A549 treated with Hydrocortisone at 1 μM for 4 hours (cell line): ENCODE results near the gene KRTAP4-11. TPM values are rescaled to one million over a fixed set of nuclear protein-coding genes. Genes with fewer than 3 reads are reported as not detected.

Experiments used
- total RNA-seq: library from RNA; stranded (reverse); fragments of 200-300 nt; extraction: Qiagen RNA extraction; gene quantifications from 5 replicates; pipeline ENCODE4 v1.2.3, GENCODE V29; 2022

Gene KRTAP4-11
- total RNA-seq, result not detected in 5 replicates

DNA sequence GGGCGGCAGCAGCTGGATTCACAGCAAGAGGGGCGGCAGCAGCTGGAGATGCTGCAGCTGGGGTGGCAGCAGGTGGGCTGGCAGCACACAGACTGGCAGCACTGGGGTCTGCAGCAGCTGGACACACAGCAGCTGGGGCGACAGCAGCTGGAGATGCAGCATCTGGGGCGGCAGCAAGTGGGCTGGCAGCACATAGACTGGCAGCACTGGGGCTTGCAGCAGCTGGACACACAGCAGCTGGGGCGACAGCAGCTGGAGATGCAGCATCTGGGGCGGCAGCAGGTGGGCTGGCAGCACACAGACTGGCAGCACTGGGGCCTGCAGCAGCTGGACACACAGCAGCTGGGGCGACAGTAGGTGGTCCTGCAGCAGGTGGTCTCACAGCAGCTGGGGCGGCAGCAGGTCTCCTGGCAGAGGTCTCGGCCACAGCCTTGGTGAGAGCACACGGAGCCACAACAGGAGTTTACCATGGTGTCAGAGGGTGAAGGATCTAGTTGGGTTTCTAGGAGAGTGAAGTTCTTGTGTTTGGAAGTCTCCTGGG lies at the start of gene KRTAP4-11:
KRTAP4-11 (minus strand) TSS at position 528 of the 541 bp plus-strand sequence; CDS start at position 470, 58 bp downstream.

GRCh38 chr17:41160648-41161047 lies 42.5 kb upstream of the KRTAP4-11 start, which contains the start of gene KRTAP4-4:
TSS of gene KRTAP4-4 (minus strand) at chr17:41160748. CDS start at chr17:41160691, 57 bp downstream.

DNA sequence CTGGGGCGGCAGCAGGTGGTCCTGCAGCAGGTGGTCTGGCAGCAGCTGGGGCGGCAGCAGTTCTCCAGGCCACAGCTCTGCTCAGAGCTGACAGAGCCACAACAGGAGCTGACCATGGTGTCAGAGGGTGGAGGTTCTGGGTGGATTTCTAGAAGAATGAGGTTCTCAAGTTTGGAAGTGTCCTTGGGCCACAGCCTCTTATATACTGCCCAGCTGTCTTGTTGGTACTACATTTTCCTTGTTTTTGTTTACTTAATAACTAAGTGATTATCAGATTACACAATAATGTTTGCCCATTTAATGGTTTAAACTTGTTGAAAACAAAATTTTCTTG lies 31.4 kb upstream of the KRTAP4-11 start, which contains the start of gene KRTAP4-5:
KRTAP4-5 (minus strand) TSS at position 174 of the 334 bp plus-strand sequence; CDS start at position 116, 58 bp downstream.

GRCh38 chr17:41140360-41141131 lies 22.4 kb upstream of the KRTAP4-11 start, which contains the start of gene KRTAP4-6:
TSS of gene KRTAP4-6 (minus strand) at chr17:41140544. CDS start at chr17:41140487, 57 bp downstream.

GRCh38 chr17:41123991-41124371 lies 5.8 kb upstream of the KRTAP4-11 start, which contains the start of gene KRTAP4-12:
TSS of gene KRTAP4-12 (minus strand) at chr17:41124182. CDS start at chr17:41124122, 60 bp downstream.

GRCh38 chr17:41105347-41105746 lies 12.8 kb downstream of the KRTAP4-11 start, which contains the start of gene KRTAP4-9:
TSS of gene KRTAP4-9 (plus strand) at chr17:41105389. CDS start at chr17:41105389, 0 bp downstream.

GRCh38 chr17:41101586-41102259 lies 16.4 kb downstream of the KRTAP4-11 start, which contains the start of gene KRTAP4-16:
TSS of gene KRTAP4-16 (minus strand) at chr17:41102209. CDS start at chr17:41102209, 0 bp downstream.

GRCh38 chr17:41098042-41098441 lies 20.1 kb downstream of the KRTAP4-11 start, which contains the start of gene KRTAP4-8:
TSS of gene KRTAP4-8 (minus strand) at chr17:41098142. CDS start at chr17:41098084, 58 bp downstream.

DNA sequence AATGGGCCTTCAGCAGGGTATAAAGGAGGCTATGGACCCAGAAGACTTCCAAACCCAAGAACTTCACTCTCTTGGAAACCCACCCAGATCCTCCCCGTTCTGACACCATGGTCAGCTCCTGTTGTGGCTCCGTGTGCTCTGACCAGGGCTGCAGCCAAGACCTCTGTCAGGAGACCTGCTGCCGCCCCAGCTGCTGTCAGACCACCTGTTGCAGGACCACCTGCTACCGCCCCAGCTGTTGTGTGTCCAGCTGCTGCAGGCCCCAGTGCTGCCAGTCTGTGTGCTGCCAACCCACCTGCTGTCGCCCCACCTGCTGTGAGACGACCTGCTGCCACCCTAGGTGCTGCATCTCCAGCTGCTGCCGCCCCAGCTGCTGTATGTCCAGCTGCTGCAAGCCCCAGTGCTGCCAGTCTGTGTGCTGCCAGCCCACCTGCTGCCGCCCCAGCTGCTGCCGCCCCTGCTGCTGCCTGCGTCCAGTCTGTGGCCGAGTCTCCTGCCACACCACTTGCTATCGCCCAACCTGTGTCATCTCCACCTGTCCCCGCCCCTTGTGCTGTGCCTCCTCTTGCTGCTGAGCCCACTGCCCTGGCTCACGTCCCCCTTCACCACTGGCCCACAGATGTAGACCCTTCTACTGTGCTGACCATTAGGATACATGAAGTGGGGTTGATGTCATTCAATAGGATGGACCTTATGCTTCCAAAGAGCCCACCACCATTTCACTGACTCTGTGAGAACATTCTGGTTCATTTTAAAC lies 33.9 kb downstream of the KRTAP4-11 start, which contains the start of gene KRTAP4-7:
KRTAP4-7 (plus strand) TSS at position 51 of the 757 bp plus-strand sequence; CDS start at position 108, 57 bp downstream.

Other genes starting within 250 kb of the KRTAP4-11 start
- 0.14 to 0.41 TPM (median 0.17 TPM) in 5 replicates for gene KRT20, start 233.1 kb downstream of the KRTAP4-11 start, total RNA-seq
- 0.08 to 0.29 TPM (median 0.11 TPM) in 4 of 5 replicates, not detected in the other for gene KRT23, start 180.7 kb downstream of the KRTAP4-11 start, total RNA-seq
- not detected in 5 replicates for gene KRT39, start 151.4 kb downstream of the KRTAP4-11 start, total RNA-seq
- not detected in 5 replicates for gene KRT40, start 134.0 kb downstream of the KRTAP4-11 start, total RNA-seq
- gene KRTAP3-3, start 124.2 kb downstream of the KRTAP4-11 start, total RNA-seq, result not detected in 5 replicates
- gene KRTAP3-2, start 118.5 kb downstream of the KRTAP4-11 start, total RNA-seq, result 0.26 to 0.44 TPM (median 0.29 TPM) in 5 replicates
- gene KRTAP3-1, start 109.2 kb downstream of the KRTAP4-11 start, total RNA-seq, result 0.24 TPM in 1 of 5 replicates, not detected in the others
- not detected in 5 replicates for gene KRTAP1-5, start 91.2 kb downstream of the KRTAP4-11 start, total RNA-seq
- gene KRTAP1-4, start 88.2 kb downstream of the KRTAP4-11 start, total RNA-seq, result not detected in 5 replicates
- gene KRTAP1-3, start 83.5 kb downstream of the KRTAP4-11 start, total RNA-seq, result not detected in 5 replicates
- gene KRTAP1-1, start 76.9 kb downstream of the KRTAP4-11 start, total RNA-seq, result not detected in 5 replicates
- gene KRTAP2-1, start 71.1 kb downstream of the KRTAP4-11 start, total RNA-seq, result not detected in 5 replicates
- gene KRTAP2-2, start 63.1 kb downstream of the KRTAP4-11 start, total RNA-seq, result not detected in 5 replicates
- gene KRTAP2-3, start 58.3 kb downstream of the KRTAP4-11 start, total RNA-seq, result 0.20 to 0.22 TPM in 2 of 5 replicates, not detected in the others
- gene KRTAP2-4, start 52.5 kb downstream of the KRTAP4-11 start, total RNA-seq, result not detected in 5 replicates
- gene KRTAP4-7, start 34.2 kb downstream of the KRTAP4-11 start, total RNA-seq, result not detected in 5 replicates
- not detected in 5 replicates for gene KRTAP4-8, start 20.2 kb downstream of the KRTAP4-11 start, total RNA-seq
- gene KRTAP4-16, start 16.2 kb downstream of the KRTAP4-11 start, total RNA-seq, result not detected in 5 replicates
- gene KRTAP4-9, start 13.0 kb downstream of the KRTAP4-11 start, total RNA-seq, result not detected in 5 replicates
- gene KRTAP4-12, start 5.8 kb upstream of the KRTAP4-11 start, total RNA-seq, result not detected in 5 replicates
- gene KRTAP4-6, start 22.2 kb upstream of the KRTAP4-11 start, total RNA-seq, result not detected in 5 replicates
- gene KRTAP4-5, start 31.5 kb upstream of the KRTAP4-11 start, total RNA-seq, result not detected in 5 replicates
- not detected in 5 replicates for gene KRTAP4-4, start 42.4 kb upstream of the KRTAP4-11 start, total RNA-seq
- not detected in 5 replicates for gene KRTAP4-3, start 49.8 kb upstream of the KRTAP4-11 start, total RNA-seq
- not detected in 5 replicates for gene KRTAP4-2, start 59.8 kb upstream of the KRTAP4-11 start, total RNA-seq
- gene KRTAP4-1, start 66.5 kb upstream of the KRTAP4-11 start, total RNA-seq, result 0.10 to 0.29 TPM (median 0.16 TPM) in 3 of 5 replicates, not detected in the others
- not detected in 5 replicates for gene KRTAP9-1, start 71.5 kb upstream of the KRTAP4-11 start, total RNA-seq
- not detected in 5 replicates for gene KRTAP9-2, start 108.3 kb upstream of the KRTAP4-11 start, total RNA-seq
- gene KRTAP9-3, start 114.1 kb upstream of the KRTAP4-11 start, total RNA-seq, result not detected in 5 replicates
- not detected in 5 replicates for gene KRTAP9-8, start 119.6 kb upstream of the KRTAP4-11 start, total RNA-seq
- not detected in 5 replicates for gene KRTAP9-4, start 131.3 kb upstream of the KRTAP4-11 start, total RNA-seq
- gene KRTAP9-9, start 137.0 kb upstream of the KRTAP4-11 start, total RNA-seq, result not detected in 5 replicates
- gene KRTAP9-6, start 147.0 kb upstream of the KRTAP4-11 start, total RNA-seq, result not detected in 5 replicates
- gene KRTAP9-7, start 157.3 kb upstream of the KRTAP4-11 start, total RNA-seq, result not detected in 5 replicates
- not detected in 5 replicates for gene KRTAP29-1, start 184.5 kb upstream of the KRTAP4-11 start, total RNA-seq
- gene KRTAP16-1, start 190.9 kb upstream of the KRTAP4-11 start, total RNA-seq, result not detected in 5 replicates
- not detected in 5 replicates for gene KRTAP17-1, start 197.3 kb upstream of the KRTAP4-11 start, total RNA-seq
- not detected in 5 replicates for gene KRT33A, start 232.5 kb upstream of the KRTAP4-11 start, total RNA-seq